Measurements from ENCODE around the gene ST6GAL1. TPM values are rescaled to one million over a fixed set of nuclear protein-coding genes. Genes with fewer than 3 reads are reported as not detected.
"Not testable (repeated sequence)": the region's sequence is repeated elsewhere in the genome, so short reads cannot be mapped to it uniquely, and the experiment has no call there.

Gene ST6GAL1
- total RNA-seq, 1 donor from 2014 or later: 15.8 TPM

GRCh38 chr3:186967686-186968085, 37.4 kb downstream of the ST6GAL1 start:
- no peaks in the 10 kb centered on the region for H3K27me3 ChIP-seq (ENCODE audit: insufficient read depth, low read length)
- FAIRE-seq: no peak
- Mint-ChIP-seq H3K4me3 (ENCODE audit: unreplicated experiment) (no peak overlapping the region), H3K4me1 (ENCODE audit: low read depth, unreplicated experiment) (no peaks in the 10 kb centered on the region), H3K27ac (ENCODE audit: unreplicated experiment) (no peak overlapping the region), H3K27me3 (ENCODE audit: low read depth, unreplicated experiment) (no peaks in the 10 kb centered on the region), H3K9me3 (ENCODE audit: unreplicated experiment) (peaks cover 1% of the 10 kb centered on the region), H3K36me3 (ENCODE audit: low read depth, unreplicated experiment) (peaks cover 12% of the 10 kb centered on the region)
- no peak overlapping the region for H3K9ac ChIP-seq (ENCODE audit: low read length)
- peak overlapping the region; percentile 49 for H3K4me2 ChIP-seq (ENCODE audit: low read length)
- peaks cover 8% of the 10 kb centered on the region for H3K4me1 ChIP-seq (ENCODE audit: insufficient read depth, low read length)
- peak overlapping the region; percentile 38 for H2AFZ ChIP-seq (ENCODE audit: low read depth, low read length)
- TF ChIP-seq EZH2 (IDR thresholded peaks at IDR 0.05; ENCODE audit: insufficient read depth, low read length): no peak
- H3K4me3 ChIP-seq (ENCODE audit: insufficient read depth, low read depth, low read length): no peak overlapping the region
- no peaks in the 10 kb centered on the region for H3K36me3 ChIP-seq (ENCODE audit: insufficient read depth, low read length)
- H4K20me1 ChIP-seq (ENCODE audit: insufficient read depth, low read length): no peaks in the 10 kb centered on the region
- no peaks in the 10 kb centered on the region for H3K9me3 ChIP-seq (ENCODE audit: insufficient read depth, low read depth, low read length)
- no peaks in the 10 kb centered on the region for H3K79me2 ChIP-seq (ENCODE audit: insufficient read depth, low read length)
- no peak for DNase-seq (ENCODE audit: low read depth)
- H3K27ac ChIP-seq (ENCODE audit: low read depth, low read length): peak overlapping the region; percentile 11

GRCh38 chr3:186969607-186970006, 39.3 kb downstream of the ST6GAL1 start:
- Histone ChIP-seq H3K4me1 (ENCODE audit: insufficient read depth, low read length) (peaks cover 8% of the 10 kb centered on the region), H2AFZ (ENCODE audit: low read depth, low read length) (no peak overlapping the region), H3K9me3 (ENCODE audit: insufficient read depth, low read depth, low read length) (no peaks in the 10 kb centered on the region), H3K27ac (ENCODE audit: low read depth, low read length) (no peak overlapping the region), H3K4me3 (ENCODE audit: insufficient read depth, low read depth, low read length) (no peak overlapping the region), H4K20me1 (ENCODE audit: insufficient read depth, low read length) (no peaks in the 10 kb centered on the region), H3K27me3 (ENCODE audit: insufficient read depth, low read length) (no peaks in the 10 kb centered on the region), H3K9ac (ENCODE audit: low read length) (no peak overlapping the region), H3K36me3 (ENCODE audit: insufficient read depth, low read length) (no peaks in the 10 kb centered on the region), H3K79me2 (ENCODE audit: insufficient read depth, low read length) (no peaks in the 10 kb centered on the region), H3K4me2 (ENCODE audit: low read length) (no peak overlapping the region)
- peaks cover 1% of the 10 kb centered on the region for H3K9me3 Mint-ChIP-seq (ENCODE audit: unreplicated experiment)
- no peaks in the 10 kb centered on the region for H3K27me3 Mint-ChIP-seq (ENCODE audit: low read depth, unreplicated experiment)
- H3K36me3 Mint-ChIP-seq (ENCODE audit: low read depth, unreplicated experiment): peaks cover 22% of the 10 kb centered on the region
- no peak for FAIRE-seq
- no peak overlapping the region for H3K4me3 Mint-ChIP-seq (ENCODE audit: unreplicated experiment)
- no peak for DNase-seq (ENCODE audit: low read depth)
- H3K27ac Mint-ChIP-seq (ENCODE audit: unreplicated experiment): no peak overlapping the region
- no peak for TF ChIP-seq CTCF (IDR thresholded peaks at IDR 0.05; ENCODE audit: insufficient read depth, low read depth, low read length)
- TF ChIP-seq EZH2 (IDR thresholded peaks at IDR 0.05; ENCODE audit: insufficient read depth, low read length): no peak
- no peaks in the 10 kb centered on the region for H3K4me1 Mint-ChIP-seq (ENCODE audit: low read depth, unreplicated experiment)

GRCh38 chr3:186971106-186971505, 40.8 kb downstream of the ST6GAL1 start:
- H4K20me1 ChIP-seq (ENCODE audit: insufficient read depth, low read length); H3K4me1 ChIP-seq (ENCODE audit: insufficient read depth, low read length); H3K4me1 Mint-ChIP-seq (ENCODE audit: low read depth, unreplicated experiment); H3K9ac ChIP-seq (ENCODE audit: low read length); H3K9me3 Mint-ChIP-seq (ENCODE audit: unreplicated experiment); DNase-seq (ENCODE audit: low read depth); H3K36me3 ChIP-seq (ENCODE audit: insufficient read depth, low read length); H2AFZ ChIP-seq (ENCODE audit: low read depth, low read length); H3K27me3 ChIP-seq (ENCODE audit: insufficient read depth, low read length); H3K79me2 ChIP-seq (ENCODE audit: insufficient read depth, low read length); H3K27ac Mint-ChIP-seq (ENCODE audit: unreplicated experiment); H3K9me3 ChIP-seq (ENCODE audit: insufficient read depth, low read depth, low read length); FAIRE-seq; H3K4me2 ChIP-seq (ENCODE audit: low read length); H3K27me3 Mint-ChIP-seq (ENCODE audit: low read depth, unreplicated experiment); H3K27ac ChIP-seq (ENCODE audit: low read depth, low read length); H3K4me3 ChIP-seq (ENCODE audit: insufficient read depth, low read depth, low read length); H3K4me3 Mint-ChIP-seq (ENCODE audit: unreplicated experiment): not testable (repeated sequence)
- H3K36me3 Mint-ChIP-seq (ENCODE audit: low read depth, unreplicated experiment): peaks cover 29% of the 10 kb centered on the region

Data from astrocyte (in vitro differentiated cells and primary cell).